Gastrocnemius medialis (tissue), 4 donors: ENCODE data around the gene RRP1. TPM values are rescaled to one million over a fixed set of nuclear protein-coding genes. Genes with fewer than 3 reads are reported as not detected.

ENCODE experiments used
- ATAC-seq, 2 donors: fragments of 150-250 bp; one replicate each; pipeline ENCODE4 v1.9.1; 2016
- DNase-seq, 2 donors: peaks; one replicate each; pipeline ENCODE4 v3.0.0-alpha.2; 2019
- H3K27ac ChIP-seq, 4 donors: fragments of 200-600 bp; sonication (generic); 1 replicate in 1 of 4; 2 replicates in 3 of 4; pipeline ENCODE4 v1.5.1; 2016 to 2018; ENCODE audit warnings: mild to moderate bottlenecking in 2 of 4, moderate library complexity in 1 of 4
- H3K27me3 ChIP-seq, 3 donors: fragments of 200-600 bp; sonication (generic) in 2 of 3; 1 replicate in 1 of 3; 2 replicates in 2 of 3; pipeline versions ENCODE4 v1.5.1 to v1.6.0; 2016 to 2019; ENCODE audit warnings: mild to moderate bottlenecking in 1 of 3, moderate library complexity in 1 of 3
- H3K36me3 ChIP-seq, 2 donors: fragments of 200-600 bp; sonication (generic) in 1 of 2; one replicate each; pipeline ENCODE4 v1.5.1; 2017 to 2018
- H3K4me1 ChIP-seq, 2 donors: fragments of 200-600 bp; sonication (generic) in 1 of 2; one replicate each; pipeline ENCODE4 v1.5.1; 2016 to 2017; ENCODE audit warnings: mild to moderate bottlenecking in 2 of 2
- H3K4me3 ChIP-seq, 4 donors: fragments of 200-600 bp; sonication (generic) in 3 of 4; 1 replicate in 1 of 4; 2 replicates in 3 of 4; pipeline ENCODE4 v1.5.1; 2016 to 2019; ENCODE audit warnings: mild to moderate bottlenecking in 2 of 4
- H3K9me3 ChIP-seq, 3 donors: fragments of 200-600 bp; sonication (generic) in 2 of 3; 1 replicate in 1 of 3; 2 replicates in 2 of 3; pipeline ENCODE4 v1.5.1; 2016 to 2019
- CTCF ChIP-seq, 5 experiments: fragments of 450-650 bp in 3 of 5; fragments of 200-600 bp in 2 of 5; sonication (generic) in 2 of 5; IDR thresholded peaks in 4 of 5; conservative IDR thresholded peaks in 1 of 5; 1 replicate in 4 of 5; 2 replicates in 1 of 5; pipeline ENCODE4 v1.5.1; 2016 to 2019; ENCODE audit warnings: antibody characterized with exemption in 5 of 5, mild to moderate bottlenecking in 3 of 5, moderate library complexity in 3 of 5
- POLR2A ChIP-seq, 2 donors: fragments of 450-650 bp; IDR thresholded peaks; one replicate each; pipeline ENCODE4 v1.6.1; 2017; ENCODE audit warnings: antibody characterized with exemption in 2 of 2, mild to moderate bottlenecking in 2 of 2, moderate library complexity in 2 of 2
- in situ Hi-C, 4 donors: fragments of 200-750 bp; cut with MboI; loops; one replicate each; pipeline versions ENCODE4 v1.15.0 to v1.8.0; 2017; ENCODE audit warnings: low sequenced_read_pairs in 4 of 4
- intact Hi-C: fragments of 100-400 bp; cut with DNase I; formaldehyde crosslinking; loops from one replicate; pipeline ENCODE4 v1.15.1; 2023; ENCODE audit warnings: low total_unique reads
- total RNA-seq, 4 donors: library from RNA; depleted of rRNA; stranded (reverse); fragments of >200 nt; gene quantifications; one replicate each; pipeline versions ENCODE4 v1.1.0 to v1.2.3, GENCODE V29; 2016

Gene RRP1
- total RNA-seq, 4 donors from 2014 or later, result 17.5 to 32.0 (median 25.1) TPM

GRCh38 chr21:43812139-43812821 lies 22.9 kb downstream of the RRP1 start:
- no peaks in the 10 kb centered on the region for H3K36me3 ChIP-seq
- ATAC-seq (peak; percentile 52 to 68), DNase-seq (peak; percentile 38 to 85)
- TF ChIP-seq POLR2A (IDR thresholded peaks at IDR 0.05) (no peak), CTCF (IDR thresholded peaks at IDR 0.05 in 4 of 5, conservative IDR thresholded peaks at IDR 0.05 in 1 of 5) (no peak)
- in situ Hi-C loops, result loop anchor here in 1 of 4 donors (25.0 kb wide), 1 partner anchor 100 kb away; the partner anchor contains the start of gene PDXK
- H3K4me3 ChIP-seq, result peak overlapping the region in 3 of 4 donors; percentile 7 to 25 (median 24)
- peak overlapping the region; percentile 43 to 65 (median 50) for H3K27ac ChIP-seq
- H3K4me1 ChIP-seq, result peaks cover 21% of the 10 kb centered on the region in 2 donors
- intact Hi-C loops, result loop anchor here (1.0 to 5.0 kb wide), 3 partner anchors 14 to 163 kb away; partner anchors contain the start of gene AGPAT3
- H3K27me3 ChIP-seq, result no peaks in the 10 kb centered on the region
- H3K9me3 ChIP-seq, result no peaks in the 10 kb centered on the region

- Histone ChIP-seq H3K27ac (peak overlapping the region in 1 of 4 donors; percentile 50), H3K4me1 (peaks cover 21% of the 10 kb centered on the region in 2 donors), H3K9me3 (no peaks in the 10 kb centered on the region), H3K36me3 (no peaks in the 10 kb centered on the region), H3K4me3 (no peak overlapping the region), H3K27me3 (no peaks in the 10 kb centered on the region)
- ATAC-seq (no peak), DNase-seq (no peak)
- TF ChIP-seq POLR2A (IDR thresholded peaks at IDR 0.05) (no peak), CTCF (IDR thresholded peaks at IDR 0.05 in 4 of 5, conservative IDR thresholded peaks at IDR 0.05 in 1 of 5) (no peak)
- intact Hi-C loops, result loop anchor here (1.0 to 5.0 kb wide), 3 partner anchors 13 to 162 kb away; partner anchors contain the start of gene AGPAT3
- in situ Hi-C loops, result loop anchor here in 1 of 4 donors (25.0 kb wide), 1 partner anchor 101 kb away; the partner anchor contains the start of gene PDXK
Measured at GRCh38 chr21:43812957-43813655, 23.7 kb downstream of the RRP1 start.

- ATAC-seq, result no peak
- in situ Hi-C loops (loop anchor here in 1 of 4 donors (25.0 kb wide), 1 partner anchor 101 kb away; the partner anchor contains the start of gene PDXK), intact Hi-C loops (loop anchor here (5.0 kb wide), 1 partner anchor 54 kb away; the partner anchor contains the start of gene AGPAT3)
- Histone ChIP-seq H3K4me1 (peaks cover 21% of the 10 kb centered on the region in 2 donors), H3K4me3 (no peak overlapping the region), H3K9me3 (no peaks in the 10 kb centered on the region), H3K27me3 (no peaks in the 10 kb centered on the region), H3K36me3 (no peaks in the 10 kb centered on the region), H3K27ac (no peak overlapping the region)
- no peak for TF ChIP-seq CTCF (IDR thresholded peaks at IDR 0.05 in 4 of 5, conservative IDR thresholded peaks at IDR 0.05 in 1 of 5)
- no peak for TF ChIP-seq POLR2A (IDR thresholded peaks at IDR 0.05)
- DNase-seq, result no peak
Measured at GRCh38 chr21:43813656-43813980, 24.2 kb downstream of the RRP1 start.

- Histone ChIP-seq H3K9me3 (no peaks in the 10 kb centered on the region), H3K27me3 (no peaks in the 10 kb centered on the region), H3K4me1 (peaks cover 21% of the 10 kb centered on the region in 2 donors), H3K27ac (no peak overlapping the region), H3K4me3 (no peak overlapping the region), H3K36me3 (no peaks in the 10 kb centered on the region)
- intact Hi-C loops, result loop anchor here (5.0 kb wide), 1 partner anchor 53 kb away; the partner anchor contains the start of gene AGPAT3
- TF ChIP-seq POLR2A (IDR thresholded peaks at IDR 0.05) (no peak), CTCF (IDR thresholded peaks at IDR 0.05 in 4 of 5, conservative IDR thresholded peaks at IDR 0.05 in 1 of 5) (no peak)
- ATAC-seq (no peak), DNase-seq (no peak)
- in situ Hi-C loops, result loop anchor here in 1 of 4 donors (25.0 kb wide), 1 partner anchor 102 kb away; the partner anchor contains the start of gene PDXK
Measured at GRCh38 chr21:43814215-43815106, 25.1 kb downstream of the RRP1 start.
